ENCODE data around the gene SUGCT.

Gene SUGCT

GRCh38 chr7:40720416-40720815, 585.6 kb downstream of the SUGCT start:
- H3K27ac ChIP-seq, result no peak overlapping the region
- no peaks in the 10 kb centered on the region for H3K36me3 ChIP-seq (ENCODE audit: control insufficient read depth, insufficient read depth, low read length)
- no peaks in the 10 kb centered on the region for H3K27me3 ChIP-seq (ENCODE audit: control insufficient read depth, insufficient read depth, low read length)
- H3K4me3 ChIP-seq (ENCODE audit: low read depth, low read length), result no peak overlapping the region
- no peak overlapping the region for H3K4me2 ChIP-seq (ENCODE audit: low read length)
- no peak for TF ChIP-seq CTCF (IDR thresholded peaks at IDR 0.05)
- no peaks in the 10 kb centered on the region for H3K79me2 ChIP-seq
- no peaks in the 10 kb centered on the region for H3K4me1 ChIP-seq
- H3K9me3 ChIP-seq (ENCODE audit: control insufficient read depth, low read length), result no peaks in the 10 kb centered on the region
- H3K9ac ChIP-seq, result no peak overlapping the region
- no peak overlapping the region for H2AFZ ChIP-seq

GRCh38 chr7:40721342-40721949, 586.6 kb downstream of the SUGCT start:
- Histone ChIP-seq H3K27me3 (ENCODE audit: control insufficient read depth, insufficient read depth, low read length) (no peaks in the 10 kb centered on the region), H3K4me3 (ENCODE audit: low read depth, low read length) (no peak overlapping the region), H3K4me1 (no peaks in the 10 kb centered on the region), H3K9me3 (ENCODE audit: control insufficient read depth, low read length) (no peaks in the 10 kb centered on the region), H3K36me3 (ENCODE audit: control insufficient read depth, insufficient read depth, low read length) (no peaks in the 10 kb centered on the region), H2AFZ (no peak overlapping the region), H3K27ac (no peak overlapping the region), H3K79me2 (no peaks in the 10 kb centered on the region), H3K9ac (no peak overlapping the region), H3K4me2 (ENCODE audit: low read length) (no peak overlapping the region)
- no peak for TF ChIP-seq CTCF (IDR thresholded peaks at IDR 0.05)

GRCh38 chr7:40722242-40722641, 587.4 kb downstream of the SUGCT start:
- Histone ChIP-seq H3K4me1 (no peaks in the 10 kb centered on the region), H3K27ac (no peak overlapping the region)

GRCh38 chr7:40723829-40724228, 589.0 kb downstream of the SUGCT start:
- no peaks in the 10 kb centered on the region for H3K79me2 ChIP-seq
- no peak overlapping the region for H3K4me3 ChIP-seq (ENCODE audit: low read depth, low read length)
- H2AFZ ChIP-seq, result no peak overlapping the region
- H3K9me3 ChIP-seq (ENCODE audit: control insufficient read depth, low read length), result no peaks in the 10 kb centered on the region
- H3K4me1 ChIP-seq, result no peaks in the 10 kb centered on the region
- H3K4me2 ChIP-seq (ENCODE audit: low read length), result no peak overlapping the region
- H3K9ac ChIP-seq, result no peak overlapping the region
- H3K36me3 ChIP-seq (ENCODE audit: control insufficient read depth, insufficient read depth, low read length), result no peaks in the 10 kb centered on the region
- no peak for TF ChIP-seq CTCF (IDR thresholded peaks at IDR 0.05)
- no peaks in the 10 kb centered on the region for H3K27me3 ChIP-seq (ENCODE audit: control insufficient read depth, insufficient read depth, low read length)
- H3K27ac ChIP-seq, result no peak overlapping the region

More at GRCh38 chr7:40722242-40722641, 587.4 kb downstream of the SUGCT start:
- no peak for TF ChIP-seq CTCF (IDR thresholded peaks at IDR 0.05)
- H3K4me2 ChIP-seq (ENCODE audit: low read length), result no peak overlapping the region
- H3K9ac ChIP-seq, result no peak overlapping the region
- H3K4me3 ChIP-seq (ENCODE audit: low read depth, low read length), result no peak overlapping the region
- H3K36me3 ChIP-seq (ENCODE audit: control insufficient read depth, insufficient read depth, low read length), result no peaks in the 10 kb centered on the region
- no peak overlapping the region for H2AFZ ChIP-seq
- H3K79me2 ChIP-seq, result no peaks in the 10 kb centered on the region
- H3K27me3 ChIP-seq (ENCODE audit: control insufficient read depth, insufficient read depth, low read length), result no peaks in the 10 kb centered on the region
- H3K9me3 ChIP-seq (ENCODE audit: control insufficient read depth, low read length), result no peaks in the 10 kb centered on the region

GRCh38 chr7:40726559-40726958, 591.8 kb downstream of the SUGCT start:
- no peak overlapping the region for H3K4me2 ChIP-seq (ENCODE audit: low read length)

More at GRCh38 chr7:40726559-40726958, 591.8 kb downstream of the SUGCT start:
- no peak overlapping the region for H3K27ac ChIP-seq
- no peaks in the 10 kb centered on the region for H3K79me2 ChIP-seq
- H3K9ac ChIP-seq, result no peak overlapping the region
- no peaks in the 10 kb centered on the region for H3K9me3 ChIP-seq (ENCODE audit: control insufficient read depth, low read length)
- H2AFZ ChIP-seq, result no peak overlapping the region
- TF ChIP-seq CTCF (IDR thresholded peaks at IDR 0.05), result no peak
- H3K27me3 ChIP-seq (ENCODE audit: control insufficient read depth, insufficient read depth, low read length), result no peaks in the 10 kb centered on the region
- H3K4me3 ChIP-seq (ENCODE audit: low read depth, low read length), result no peak overlapping the region
- no peaks in the 10 kb centered on the region for H3K4me1 ChIP-seq
- no peaks in the 10 kb centered on the region for H3K36me3 ChIP-seq (ENCODE audit: control insufficient read depth, insufficient read depth, low read length)

All from parathyroid adenoma (tissue), 2 donors.